Left forelimb (tissue), 1 donor: Measurements from ENCODE around the gene UGP2.

Source experiments
- DNase-seq: peaks from one replicate; pipeline ENCODE4 v3.0.0-alpha.2; 2018; ENCODE audit warnings: low spot score

The UGP2 gene

GRCh38 chr2:63865159-63865799, 23.6 kb downstream of the UGP2 start:
- no peak for DNase-seq

GRCh38 chr2:63866009-63866709, 24.5 kb downstream of the UGP2 start:
- DNase-seq = no peak

- DNase-seq = no peak
These were observed 29.0 kb downstream of the UGP2 start for GRCh38 chr2:63870679-63871078.

DNA sequence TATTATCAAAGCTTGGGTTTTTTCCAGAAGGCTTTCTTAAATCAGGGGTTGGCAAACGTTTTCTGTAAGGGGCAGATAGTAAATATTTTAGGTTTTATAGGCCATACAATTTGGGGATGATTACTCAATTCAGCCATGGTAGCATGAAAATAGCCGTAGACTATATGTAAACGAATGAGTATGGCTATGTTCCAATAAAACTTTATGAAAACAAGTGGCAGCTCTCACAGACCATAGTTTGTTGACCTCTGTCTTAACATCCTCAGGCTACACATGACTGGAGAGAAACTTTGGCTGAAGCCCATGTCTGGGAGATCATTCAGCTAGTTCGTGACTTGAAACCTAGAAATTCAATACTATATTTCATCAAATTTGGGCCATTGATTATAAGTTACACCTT, 30.2 kb downstream of the UGP2 start:
- DNase-seq = no peak

DNA sequence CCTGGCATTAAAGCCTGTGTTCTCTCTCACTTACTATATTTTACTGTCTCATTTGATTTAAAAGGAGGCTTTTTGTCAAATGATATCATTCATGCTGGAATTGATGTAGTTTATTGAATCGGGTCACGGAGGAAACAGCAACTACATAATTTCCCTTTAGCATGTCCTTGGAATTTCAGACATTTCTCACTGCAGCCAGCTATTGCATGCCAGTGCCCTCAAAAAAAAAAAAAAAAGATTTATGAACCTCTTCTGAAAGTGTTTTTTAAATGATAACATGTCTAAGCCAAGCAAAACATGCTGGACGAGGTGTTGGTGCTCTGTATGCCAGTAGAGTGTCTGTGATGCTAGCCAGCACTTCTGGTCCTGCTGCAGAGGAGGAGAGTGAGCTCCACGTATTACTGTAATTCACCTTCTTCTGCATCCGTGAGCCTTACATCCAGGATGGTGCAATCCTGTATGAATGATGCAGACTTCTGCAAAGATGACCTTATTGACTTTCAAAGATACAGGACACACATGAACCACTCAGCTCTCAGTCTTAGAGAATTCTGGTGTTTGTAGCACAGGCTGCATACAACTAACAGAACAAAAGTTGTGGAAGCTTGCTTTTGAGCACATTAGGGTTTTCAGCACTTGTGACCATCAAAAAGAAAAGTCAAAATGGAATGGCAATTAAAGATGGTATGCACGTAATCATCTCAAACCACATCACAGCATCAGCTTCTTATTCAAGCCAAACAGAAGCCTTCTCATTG, 31.1 kb downstream of the UGP2 start:
- no peak for DNase-seq

DNA sequence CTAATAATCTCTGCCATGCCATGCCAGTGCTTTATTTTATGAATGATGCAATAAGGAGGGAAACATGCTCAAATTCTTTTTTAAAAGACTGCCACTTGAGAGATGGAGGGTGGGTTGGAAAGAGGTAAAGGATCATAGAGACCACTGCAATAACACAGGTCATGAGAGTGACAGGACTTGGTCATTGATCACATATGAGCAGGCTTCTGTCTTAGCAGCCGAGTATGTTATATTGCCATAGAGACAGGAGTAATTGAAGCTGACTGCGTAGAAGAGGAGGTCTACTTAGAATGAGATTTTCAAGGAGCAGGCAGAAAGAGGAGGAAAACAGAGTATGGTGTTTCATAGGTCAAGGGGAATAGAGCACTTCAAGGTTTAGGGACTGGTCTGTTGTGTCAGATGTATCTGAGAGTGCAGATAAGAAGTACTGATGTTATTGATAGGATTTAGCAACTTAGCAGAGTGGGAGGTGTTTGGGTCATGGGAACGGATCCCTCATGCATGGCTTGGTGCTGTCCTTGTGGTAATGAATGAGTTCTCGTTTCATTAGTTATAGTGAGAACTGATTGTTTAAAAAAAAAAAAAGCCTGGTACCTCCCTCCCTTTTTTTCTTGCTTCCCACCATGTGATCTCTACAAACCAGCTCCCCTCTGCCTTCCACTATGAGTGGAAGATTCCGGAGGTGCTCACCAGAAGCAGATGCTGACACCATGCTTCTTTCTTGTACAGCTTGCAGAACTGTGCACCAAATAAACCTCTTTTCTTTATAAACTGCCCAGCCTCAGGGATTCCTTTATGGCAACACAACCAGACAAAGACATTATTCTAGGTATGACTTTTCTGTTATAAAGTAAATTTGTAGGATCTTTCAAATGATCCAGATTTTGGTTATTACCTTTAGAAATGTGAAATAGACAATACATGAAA, 32.8 kb downstream of the UGP2 start:
- no peak for DNase-seq

DNA sequence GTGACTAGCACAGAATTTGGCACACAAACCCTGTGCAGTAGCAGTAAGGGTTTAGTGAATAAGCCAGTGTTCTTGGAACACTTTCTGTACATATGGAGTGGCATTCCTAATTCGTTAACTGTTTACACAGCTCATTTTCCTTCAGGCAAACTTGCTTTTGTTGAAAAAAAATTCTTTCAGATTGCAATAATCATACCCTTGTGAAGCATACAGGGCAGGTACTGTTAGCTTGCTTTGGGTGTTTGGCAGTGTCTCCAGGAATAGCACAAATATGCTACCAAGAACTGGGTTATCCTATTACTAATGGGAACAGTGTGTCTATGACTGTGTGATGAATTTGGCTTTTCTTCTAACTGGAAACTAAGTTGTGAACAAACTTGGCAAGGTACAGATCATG, 33.4 kb downstream of the UGP2 start:
- DNase-seq = no peak

DNA sequence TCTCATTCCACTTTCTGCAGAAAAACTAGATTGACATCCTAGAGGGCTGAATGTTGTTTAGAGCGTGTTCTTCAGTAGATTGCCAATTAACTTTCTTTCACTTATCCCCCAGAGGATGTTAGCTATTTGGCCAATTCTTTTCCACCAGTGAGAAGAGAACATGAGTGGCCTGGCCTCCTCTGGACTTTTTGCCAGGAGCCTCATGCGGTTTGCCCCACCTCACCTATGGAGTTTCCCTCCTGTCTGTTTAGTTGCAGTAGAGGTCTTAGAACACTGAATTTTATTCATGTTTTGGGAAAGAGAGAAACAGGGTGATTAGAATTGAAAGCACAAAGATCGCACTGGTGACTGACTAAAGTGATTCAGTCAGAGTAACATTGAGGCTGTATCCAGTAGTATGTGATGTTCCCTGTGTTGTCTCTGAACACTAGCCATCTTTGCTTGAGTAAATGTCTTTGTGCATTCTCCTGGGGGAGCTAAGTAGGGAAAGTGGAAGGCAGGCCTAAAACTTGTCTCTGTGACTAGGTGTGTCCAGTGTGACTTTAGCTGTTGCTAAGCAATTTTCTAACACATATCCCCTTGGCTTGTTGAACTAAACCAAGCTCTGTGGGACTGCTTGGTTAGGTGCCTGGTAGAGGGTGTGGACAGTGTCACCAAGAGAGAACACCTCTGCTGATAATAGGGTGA, 34.0 kb downstream of the UGP2 start:
- DNase-seq = no peak

GRCh38 chr2:63876311-63876710, 34.6 kb downstream of the UGP2 start:
- DNase-seq = no peak

GRCh38 chr2:63878486-63878885, 36.8 kb downstream of the UGP2 start:
- DNase-seq = no peak

GRCh38 chr2:63879876-63880433, 38.3 kb downstream of the UGP2 start:
- no peak for DNase-seq

- DNase-seq = no peak
These were observed 38.9 kb downstream of the UGP2 start for GRCh38 chr2:63880625-63881024.

DNA sequence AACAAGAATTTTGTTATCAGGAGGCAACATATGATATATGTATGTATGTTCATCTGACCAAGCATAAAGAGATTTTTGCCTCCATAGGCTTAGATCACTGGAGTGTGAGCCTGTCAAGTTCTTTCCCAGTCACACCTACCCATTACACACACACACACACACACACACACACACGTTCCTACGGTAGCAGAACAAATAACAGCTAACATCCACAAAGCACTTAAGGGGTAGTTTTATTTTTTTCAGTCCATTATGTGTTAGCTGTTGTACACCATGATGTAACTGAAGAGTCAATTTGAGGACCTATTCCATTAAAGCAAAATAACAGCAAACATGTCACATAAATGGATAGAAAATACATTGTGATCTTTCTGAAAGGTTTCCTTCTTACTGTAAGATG, 39.5 kb downstream of the UGP2 start:
- no peak for DNase-seq

GRCh38 chr2:63882395-63883105, 40.9 kb downstream of the UGP2 start:
- DNase-seq = no peak

- DNase-seq = no peak
These were observed 44.7 kb downstream of the UGP2 start for GRCh38 chr2:63886445-63886844.

DNA sequence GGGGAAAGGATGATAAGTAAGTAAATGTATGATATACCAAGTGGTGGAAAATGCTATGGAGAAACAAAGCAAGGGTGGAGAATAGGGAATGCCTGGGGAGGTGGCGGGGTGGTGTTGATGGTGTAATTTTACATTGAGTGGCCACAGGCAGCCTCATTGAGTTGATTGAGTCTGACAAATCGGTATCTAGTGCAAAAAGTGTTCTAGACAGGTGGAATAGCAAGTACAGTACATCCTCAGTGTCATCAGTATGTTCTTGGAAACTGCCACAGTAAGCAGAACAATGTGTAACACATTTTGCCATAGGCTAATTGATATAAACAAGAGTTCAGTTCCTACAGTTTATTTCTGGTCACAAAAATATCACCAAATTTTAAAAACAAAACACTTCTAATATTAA, 46.4 kb downstream of the UGP2 start:
- no peak for DNase-seq

DNA sequence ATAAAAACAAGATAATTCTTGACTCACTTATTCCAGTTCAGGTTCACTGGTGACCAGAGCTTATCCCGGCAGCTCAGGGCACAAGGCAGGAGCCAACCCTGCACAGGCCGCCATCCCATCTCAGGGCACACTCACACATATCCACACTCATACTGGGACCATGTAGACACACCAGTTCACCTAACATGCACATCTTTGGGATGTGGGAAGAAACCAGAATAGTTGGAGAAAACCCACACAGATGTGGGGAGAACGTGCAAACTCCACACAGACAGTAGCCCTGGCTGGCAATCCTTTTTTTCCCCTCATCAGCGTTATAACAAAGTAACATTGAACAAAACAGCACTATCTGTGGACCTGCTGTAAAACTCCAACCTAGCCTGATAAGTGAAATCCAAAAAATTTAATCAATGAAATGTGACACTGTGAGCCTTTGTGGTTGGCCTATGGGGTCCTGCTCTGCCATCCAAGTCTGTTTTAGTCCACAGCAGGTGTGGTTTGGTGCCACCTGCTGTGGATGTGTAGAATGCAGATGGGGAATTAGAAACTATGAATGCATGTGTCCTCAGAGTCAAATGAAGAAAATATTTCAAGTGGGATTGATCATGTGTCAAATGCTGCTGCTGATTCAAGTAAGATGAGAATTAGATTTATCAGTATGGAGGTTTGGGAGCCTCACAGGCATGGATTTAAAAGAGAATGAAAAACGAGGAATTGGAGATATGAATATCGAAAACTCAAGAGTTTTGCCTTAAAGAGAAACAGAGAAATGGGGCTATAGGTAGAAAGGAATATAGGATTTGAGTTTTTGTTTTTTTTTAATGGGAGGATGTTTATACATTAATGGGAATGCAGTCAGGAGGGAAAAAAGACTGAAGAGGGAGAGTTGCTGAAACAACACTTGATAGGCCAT, 47.0 kb downstream of the UGP2 start:
- no peak for DNase-seq

GRCh38 chr2:63890678-63891077, 49.0 kb downstream of the UGP2 start:
- DNase-seq = no peak

- no peak for DNase-seq
These were observed 49.9 kb downstream of the UGP2 start for GRCh38 chr2:63891488-63892030.
